ENCODE measurements around the gene PSMB3.

GRCh38 chr17:38766341-38766740, 13.8 kb downstream of the PSMB3 start:
- TF ChIP-seq CTCF (IDR thresholded peaks at IDR 0.05) (no peak), POLR2AphosphoS5 (IDR thresholded peaks at IDR 0.05; ENCODE audit: low read depth, low read length) (no peak)
